HG03520 (cell line): ENCODE results near the gene NAA25.
"Not testable (repeated sequence)": the region's sequence is repeated elsewhere in the genome, so short reads cannot be mapped to it uniquely, and the experiment has no call there.

ENCODE experiments used
- ATAC-seq: cut with Tn5 transposase; IDR thresholded peaks from one replicate; pipeline ENCODE4 v1.9.1; 2021; ENCODE audit warnings: mild to moderate bottlenecking, moderate library complexity; ENCODE audit not compliant: unreplicated experiment

The NAA25 gene

GRCh38 chr12:112066566-112066965 is 42.0 kb downstream of the NAA25 start:
- no peak for ATAC-seq

DNA sequence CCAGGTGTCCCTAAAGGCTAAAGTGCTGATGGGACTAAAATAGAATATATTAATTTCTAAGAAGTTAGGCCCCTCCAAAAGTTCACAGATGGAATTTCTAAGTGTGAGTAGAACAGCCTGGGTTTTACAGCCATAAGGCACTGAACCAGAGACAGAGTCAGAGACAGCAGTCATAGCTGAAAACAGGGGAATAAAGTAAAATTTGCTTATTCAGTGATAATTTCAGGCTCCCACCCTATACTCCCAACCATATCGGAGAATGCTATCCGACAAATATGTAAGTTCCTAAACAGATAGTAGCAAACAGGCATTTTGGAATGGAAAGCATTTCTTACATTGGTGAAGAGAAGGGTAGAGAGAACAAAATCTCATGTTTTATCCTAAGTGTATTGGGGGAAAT is 45.3 kb downstream of the NAA25 start:
- ATAC-seq: no peak

DNA sequence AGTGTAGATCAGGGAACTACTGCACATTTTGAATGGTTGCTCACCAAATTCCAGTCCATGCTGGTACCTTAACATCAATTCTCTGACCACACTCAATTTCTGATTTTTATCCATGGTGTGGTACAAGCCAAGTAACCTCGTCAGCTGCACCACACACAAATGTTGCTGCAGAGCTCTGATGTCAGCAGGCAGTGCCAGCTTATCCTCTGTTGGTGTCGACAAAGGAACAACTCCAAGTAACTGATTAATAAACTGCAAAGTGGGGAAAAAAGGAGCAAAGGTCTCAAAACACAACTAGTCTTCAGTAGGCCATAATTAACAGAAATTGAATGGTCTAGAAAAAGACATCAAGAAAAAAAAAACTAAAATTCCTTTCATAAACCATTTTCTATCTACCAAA is 47.4 kb downstream of the NAA25 start:
- no peak for ATAC-seq

GRCh38 chr12:112049351-112049750 is 59.2 kb downstream of the NAA25 start:
- no peak for ATAC-seq

GRCh38 chr12:112046003-112046402 is 62.6 kb downstream of the NAA25 start:
- ATAC-seq: no peak

GRCh38 chr12:112036614-112037013 is 72.0 kb downstream of the NAA25 start:
- not testable (repeated sequence) for ATAC-seq

DNA sequence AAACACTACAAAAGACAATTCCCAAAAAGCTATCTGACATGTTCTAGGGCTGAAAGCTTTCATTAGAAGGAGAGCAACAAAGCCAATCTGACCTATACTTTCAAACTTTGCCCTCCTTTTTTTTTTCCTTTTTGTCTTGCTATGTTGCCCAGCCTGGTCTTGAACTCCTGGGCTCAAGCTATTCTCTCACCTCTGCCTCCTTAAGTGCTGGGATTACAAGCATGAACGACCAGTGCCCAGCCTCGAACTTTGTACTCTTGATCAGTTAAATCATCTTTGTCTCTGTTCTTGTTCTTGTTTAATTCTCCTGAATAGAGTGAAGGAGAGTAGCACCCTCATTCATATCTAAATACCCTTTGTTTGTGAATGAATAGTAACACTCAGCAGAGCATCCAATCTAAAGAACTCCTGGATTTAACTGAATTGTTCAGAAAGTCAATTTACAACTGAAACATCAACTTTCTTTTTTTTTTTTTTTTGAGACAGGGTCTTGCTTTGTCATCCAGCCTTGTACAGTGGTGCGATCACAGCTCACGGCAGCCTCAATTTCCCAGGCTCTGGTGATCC is 73.3 kb downstream of the NAA25 start:
- no peak for ATAC-seq

DNA sequence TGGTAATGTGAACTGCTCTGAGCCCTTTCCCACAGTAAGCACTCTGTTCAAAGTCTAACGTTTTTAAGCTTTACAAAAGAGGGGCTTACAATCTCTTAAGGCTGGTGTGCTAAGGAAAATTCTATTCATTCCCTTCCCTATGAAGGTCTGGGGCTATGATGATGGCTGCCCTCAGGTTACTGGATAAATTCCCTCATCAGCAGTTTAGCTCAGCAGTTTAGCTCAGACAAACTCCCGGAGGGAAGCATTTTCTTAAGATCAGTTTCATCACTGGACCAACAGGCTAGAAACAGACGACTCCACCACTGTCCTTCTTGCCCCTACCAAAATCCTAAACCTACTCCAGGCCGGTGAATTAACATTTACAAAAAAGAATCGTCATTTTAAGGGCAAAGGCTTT is 76.3 kb downstream of the NAA25 start:
- ATAC-seq: no peak

DNA sequence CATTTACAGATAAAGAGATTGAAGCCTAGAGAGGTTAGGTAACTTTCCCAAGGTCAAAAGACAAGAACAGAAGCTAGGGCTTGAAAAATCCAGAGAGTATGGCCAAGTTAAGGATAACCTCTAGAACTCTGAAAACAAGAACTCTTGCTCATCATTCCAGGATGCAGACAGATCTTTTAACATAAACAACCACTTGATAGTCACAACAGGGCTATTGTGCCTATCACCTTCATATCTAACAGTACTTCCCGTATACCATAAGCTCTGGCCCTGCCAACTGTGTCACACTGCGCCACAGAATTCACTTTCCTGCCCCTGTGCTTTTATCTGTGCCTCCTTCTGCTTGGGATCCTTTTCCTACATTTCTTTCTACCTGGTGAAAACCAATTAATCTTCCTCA is 77.1 kb downstream of the NAA25 start:
- no peak for ATAC-seq

- ATAC-seq: no peak
Observed at GRCh38 chr12:112029301-112029700, 79.3 kb downstream of the NAA25 start.

- ATAC-seq: no peak
Observed at GRCh38 chr12:112025808-112026375, 82.7 kb downstream of the NAA25 start.

DNA sequence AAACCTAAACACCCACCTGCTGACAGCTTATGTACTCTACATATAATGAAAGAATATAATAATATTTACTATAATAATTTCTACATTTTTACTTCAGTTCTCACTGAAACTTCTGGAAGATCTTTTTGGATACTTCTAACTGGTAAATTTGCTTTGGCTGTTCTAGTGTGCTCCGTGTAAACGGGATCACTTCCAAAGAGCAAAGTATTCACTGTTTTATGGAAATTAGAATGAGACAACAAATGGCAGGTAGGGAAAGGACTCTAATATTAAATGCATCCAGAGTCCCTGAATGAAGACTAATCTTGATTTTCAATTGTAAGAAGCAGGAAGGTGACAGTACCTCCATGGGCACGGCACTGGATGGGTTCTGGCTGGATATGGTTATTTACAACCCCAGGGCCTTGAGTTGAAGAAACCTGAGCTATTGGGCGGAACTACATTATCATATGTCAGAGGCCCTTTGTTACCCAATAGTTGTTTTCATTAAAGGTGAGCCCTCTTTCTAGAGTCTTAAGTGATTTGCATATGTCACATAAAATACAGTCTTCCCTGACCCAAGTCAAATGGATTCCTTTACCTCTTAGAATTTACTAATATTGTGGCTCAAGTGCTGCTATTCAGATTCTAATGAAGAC is 84.7 kb downstream of the NAA25 start:
- no peak for ATAC-seq

DNA sequence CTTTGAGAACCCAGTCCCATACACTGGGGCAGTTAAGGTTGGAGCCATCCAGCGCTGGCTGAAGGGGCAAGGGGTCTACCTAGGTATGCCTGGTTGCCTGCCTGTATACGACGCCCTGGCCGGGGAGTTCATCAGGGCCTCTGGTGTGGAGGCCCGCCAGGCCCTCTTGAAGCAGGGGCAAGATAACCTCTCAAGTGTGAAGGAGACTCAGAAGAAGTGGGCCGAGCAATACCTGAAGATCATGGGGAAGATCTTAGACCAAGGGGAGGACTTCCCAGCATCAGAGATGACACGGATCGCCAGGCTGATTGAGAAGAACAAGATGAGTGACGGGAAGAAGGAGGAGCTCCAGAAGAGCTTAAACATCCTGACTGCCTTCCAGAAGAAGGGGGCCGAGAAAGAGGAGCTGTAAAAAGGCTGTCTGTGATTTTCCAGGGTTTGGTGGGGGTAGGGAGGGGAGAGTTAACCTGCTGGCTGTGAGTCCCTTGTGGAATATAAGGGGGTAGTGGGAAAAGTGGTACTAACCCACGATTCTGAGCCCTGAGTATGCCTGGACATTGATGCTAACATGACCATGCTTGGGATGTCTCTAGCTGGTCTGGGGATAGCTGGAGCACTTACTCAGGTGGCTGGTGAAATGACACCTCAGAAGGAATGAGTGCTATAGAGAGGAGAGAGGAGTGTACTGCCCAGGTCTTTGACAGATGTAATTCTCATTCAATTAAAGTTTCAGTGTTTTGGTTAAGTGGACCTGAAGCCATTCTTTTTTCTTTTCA is 86.2 kb downstream of the NAA25 start:
- ATAC-seq: no peak

- ATAC-seq: no peak
Observed at GRCh38 chr12:112020947-112021457, 87.6 kb downstream of the NAA25 start.

GRCh38 chr12:112018571-112019237 is 89.9 kb downstream of the NAA25 start:
- no peak for ATAC-seq

DNA sequence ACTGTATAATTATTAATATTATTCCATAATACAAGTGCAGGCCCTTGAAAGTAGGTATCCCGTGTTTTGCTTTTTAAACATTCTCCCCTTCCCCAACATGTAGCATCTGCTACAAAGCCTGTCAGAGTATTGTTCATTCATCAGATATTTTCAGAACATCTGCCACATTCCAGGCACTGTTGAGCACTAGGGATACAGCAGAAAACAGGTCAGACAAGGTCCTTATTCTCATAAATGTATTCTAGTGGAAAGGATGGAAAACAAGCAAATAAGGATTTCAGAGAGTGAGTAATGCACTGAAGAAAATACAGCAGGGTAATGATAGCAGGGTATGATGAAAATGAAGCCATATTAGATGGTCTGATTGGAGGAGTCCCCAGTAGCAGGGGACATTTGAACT is 91.5 kb downstream of the NAA25 start:
- ATAC-seq: no peak

- no peak for ATAC-seq
Observed at GRCh38 chr12:112015938-112016337, 92.6 kb downstream of the NAA25 start.

DNA sequence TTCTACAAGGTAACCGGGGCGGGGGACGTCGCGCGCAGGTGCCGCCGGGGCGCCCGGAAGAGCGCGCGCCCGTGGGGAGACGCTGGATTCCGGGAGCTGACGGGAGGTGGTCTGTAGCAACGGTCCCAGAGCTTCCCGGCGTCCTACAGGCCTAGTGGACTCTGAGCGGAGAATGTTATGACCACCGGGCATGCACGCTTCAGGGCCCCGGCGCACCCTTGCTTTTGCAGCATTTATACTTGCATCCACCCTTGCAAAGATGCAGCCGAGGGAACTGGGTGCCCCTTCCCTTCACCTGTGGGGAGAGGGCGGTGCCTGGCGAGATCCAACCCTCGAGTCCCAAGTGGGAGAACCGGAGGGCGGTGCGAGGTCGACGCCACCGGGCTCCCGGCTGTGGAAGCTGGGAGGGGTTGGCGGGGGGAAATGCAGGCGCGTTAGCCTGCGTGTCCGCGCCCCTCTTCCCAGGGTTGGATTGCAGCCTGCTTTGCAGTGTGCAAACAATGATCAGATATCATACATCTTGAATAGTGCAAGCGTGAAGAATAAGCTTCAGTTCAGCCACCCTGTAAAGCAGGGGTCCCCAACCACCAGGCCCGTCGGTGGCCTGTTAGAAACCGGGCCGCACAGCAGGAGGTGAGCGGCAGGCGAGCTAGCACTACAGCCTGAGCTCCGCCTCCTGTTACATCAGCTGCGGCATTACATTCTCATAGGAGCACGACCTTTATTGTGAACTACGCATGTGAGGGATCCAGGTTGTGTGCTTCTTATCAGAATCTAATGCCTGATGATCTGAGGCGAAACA is 94.8 kb downstream of the NAA25 start:
- ATAC-seq: peak; percentile 23

GRCh38 chr12:112012775-112013600 is 95.6 kb downstream of the NAA25 start, which contains the start of the genes ERP29 and TMEM116:
Gene ERP29, plus strand, starts transcription at chr12:112013426. Its CDS starts 40 bp downstream, at chr12:112013466.
Gene TMEM116, minus strand, starts transcription at chr12:112013165. Its CDS starts 7,895 bp downstream, at chr12:112005270.
- peak; percentile 61 for ATAC-seq
